Prostate gland (tissue), 2 donors: ENCODE measurements around the gene IRGQ.

Experiments used
- POLR2AphosphoS5 ChIP-seq: sonication (generic); formaldehyde crosslinking; IDR thresholded peaks from one replicate; pipeline ENCODE4 v1.6.1; 2017; ENCODE audit warnings: antibody characterized with exemption
- TF ChIP-seq, protein P1 (sequence below), 4 experiments: fragments of 200-600 bp in 2 of 4; fragments of 450-650 bp in 2 of 4; sonication (generic) in 2 of 4; IDR thresholded peaks; 1 replicate in 3 of 4; 2 replicates in 1 of 4; pipeline ENCODE4 v1.5.1; 2016 to 2019; ENCODE audit warnings: antibody characterized with exemption in 4 of 4, mild to moderate bottlenecking in 2 of 4, moderate library complexity in 2 of 4

DNA sequence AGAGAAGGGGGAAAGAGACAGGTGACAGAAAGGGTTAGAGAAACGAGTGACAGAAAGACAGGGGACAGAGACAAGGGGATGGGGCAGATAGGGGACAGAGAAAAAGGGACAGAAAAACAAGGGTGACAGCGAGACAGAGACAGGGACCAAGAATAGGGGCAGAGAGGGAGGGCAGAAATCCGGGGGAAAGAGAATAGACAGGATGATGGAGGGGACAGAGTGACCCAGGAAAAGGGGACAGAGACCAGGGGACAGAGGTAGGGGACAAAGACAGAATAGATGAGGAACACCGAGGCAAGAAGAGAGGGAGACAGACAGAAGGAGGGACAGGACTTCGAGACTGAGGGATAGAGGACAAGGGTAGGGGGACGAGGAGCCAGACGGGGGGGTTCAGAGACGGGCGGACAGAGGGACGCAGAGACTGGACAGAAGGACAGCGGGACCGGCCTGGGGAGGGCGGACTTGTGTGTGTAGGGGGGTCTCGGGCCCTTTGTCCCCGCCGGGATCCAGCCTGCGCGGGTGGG, 43.1 kb upstream of the IRGQ start:
- TF ChIP-seq POLR2AphosphoS5: no peak
- TF ChIP-seq, protein P1, sequence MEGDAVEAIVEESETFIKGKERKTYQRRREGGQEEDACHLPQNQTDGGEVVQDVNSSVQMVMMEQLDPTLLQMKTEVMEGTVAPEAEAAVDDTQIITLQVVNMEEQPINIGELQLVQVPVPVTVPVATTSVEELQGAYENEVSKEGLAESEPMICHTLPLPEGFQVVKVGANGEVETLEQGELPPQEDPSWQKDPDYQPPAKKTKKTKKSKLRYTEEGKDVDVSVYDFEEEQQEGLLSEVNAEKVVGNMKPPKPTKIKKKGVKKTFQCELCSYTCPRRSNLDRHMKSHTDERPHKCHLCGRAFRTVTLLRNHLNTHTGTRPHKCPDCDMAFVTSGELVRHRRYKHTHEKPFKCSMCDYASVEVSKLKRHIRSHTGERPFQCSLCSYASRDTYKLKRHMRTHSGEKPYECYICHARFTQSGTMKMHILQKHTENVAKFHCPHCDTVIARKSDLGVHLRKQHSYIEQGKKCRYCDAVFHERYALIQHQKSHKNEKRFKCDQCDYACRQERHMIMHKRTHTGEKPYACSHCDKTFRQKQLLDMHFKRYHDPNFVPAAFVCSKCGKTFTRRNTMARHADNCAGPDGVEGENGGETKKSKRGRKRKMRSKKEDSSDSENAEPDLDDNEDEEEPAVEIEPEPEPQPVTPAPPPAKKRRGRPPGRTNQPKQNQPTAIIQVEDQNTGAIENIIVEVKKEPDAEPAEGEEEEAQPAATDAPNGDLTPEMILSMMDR (IDR thresholded peaks at IDR 0.05): no peak
